Sigmoid colon (tissue), 7 donors: ENCODE data around the gene NPAS2. TPM values are rescaled to one million over a fixed set of nuclear protein-coding genes. Genes with fewer than 3 reads are reported as not detected.

Source experiments
- DNase-seq: peaks from one replicate; pipeline ENCODE4 v3.0.0-alpha.2; 2019
- H3K27ac ChIP-seq, 4 donors: fragments of 200-600 bp; sonication (generic); one replicate each; pipeline ENCODE4 v1.5.1; 2016 to 2019; ENCODE audit warnings: mild to moderate bottlenecking in 1 of 4
- H3K27me3 ChIP-seq, 3 donors: fragments of 200-600 bp; sonication (generic); one replicate each; pipeline ENCODE4 v1.5.1; 2019; ENCODE audit warnings: mild to moderate bottlenecking in 1 of 3
- H3K36me3 ChIP-seq, 4 donors: fragments of 200-600 bp; sonication (generic); one replicate each; pipeline ENCODE4 v1.5.1; 2016 to 2019
- H3K4me1 ChIP-seq, 4 donors: fragments of 200-600 bp; sonication (generic); one replicate each; pipeline ENCODE4 v1.5.1; 2017 to 2019
- H3K4me3 ChIP-seq, 4 donors: fragments of 200-600 bp; sonication (generic); one replicate each; pipeline ENCODE4 v1.5.1; 2017 to 2019; ENCODE audit warnings: mild to moderate bottlenecking in 2 of 4, moderate library complexity in 1 of 4
- H3K9me3 ChIP-seq, 4 donors: fragments of 200-600 bp in 3 of 4; sonication (generic) in 3 of 4; one replicate each; pipeline versions ENCODE4 v1.5.1 to v1.6.1; 2013 to 2019
- EP300 ChIP-seq, 4 donors: sonication (generic); formaldehyde crosslinking; IDR thresholded peaks; one replicate each; pipeline ENCODE4 v1.6.1; 2017; ENCODE audit warnings: antibody characterized with exemption in 4 of 4
- POLR2A ChIP-seq, 2 donors: fragments of 450-650 bp; IDR thresholded peaks; one replicate each; pipeline ENCODE4 v1.6.1; 2016; ENCODE audit warnings: antibody characterized with exemption in 2 of 2, mild to moderate bottlenecking in 2 of 2, moderate library complexity in 2 of 2
- POLR2AphosphoS5 ChIP-seq, 4 donors: sonication (generic); formaldehyde crosslinking; IDR thresholded peaks; one replicate each; pipeline ENCODE4 v1.6.1; 2017; ENCODE audit warnings: antibody characterized with exemption in 4 of 4
- WGBS, 2 donors: extraction: QIAGEN DNeasy Blood & Tissue Kit; methylation state at CpG; one replicate each; pipeline ENCODE4 v1.1.7; 2013; 5-methylcytosine and 5-hydroxymethylcytosine counted together
- intact Hi-C: fragments of 100-400 bp; cut with DNase I; formaldehyde crosslinking; loops from one replicate; pipeline ENCODE4 v1.15.1; 2023
- polyA plus RNA-seq, 3 donors: library from polyadenylated mRNA; stranded (reverse); fragments of 200-250 nt; gene quantifications; one replicate each; pipeline ENCODE4 v1.2.3, GENCODE V29; 2013
- total RNA-seq, 4 donors: library from RNA; depleted of rRNA; stranded (reverse); fragments of >200 nt; gene quantifications; one replicate each; pipeline ENCODE4 v1.1.0, GENCODE V29; 2016
- TF ChIP-seq, protein P1 (sequence below), 4 experiments: fragments of 450-650 bp in 3 of 4; fragments of 200-600 bp in 1 of 4; IDR thresholded peaks; one replicate each; pipeline ENCODE4 v1.5.1; 2016 to 2019; ENCODE audit warnings: antibody characterized with exemption in 4 of 4, mild to moderate bottlenecking in 3 of 4, moderate library complexity in 2 of 4
- donor health status: healthy with polysubstance abuse.
- donor health status: Bipolar disorder and iron deficiency.
- donor health status: healthy.

The NPAS2 gene
- total and polyA plus RNA-seq, 7 donors: 14.2 to 53.9 (median 23.2) TPM

DNA sequence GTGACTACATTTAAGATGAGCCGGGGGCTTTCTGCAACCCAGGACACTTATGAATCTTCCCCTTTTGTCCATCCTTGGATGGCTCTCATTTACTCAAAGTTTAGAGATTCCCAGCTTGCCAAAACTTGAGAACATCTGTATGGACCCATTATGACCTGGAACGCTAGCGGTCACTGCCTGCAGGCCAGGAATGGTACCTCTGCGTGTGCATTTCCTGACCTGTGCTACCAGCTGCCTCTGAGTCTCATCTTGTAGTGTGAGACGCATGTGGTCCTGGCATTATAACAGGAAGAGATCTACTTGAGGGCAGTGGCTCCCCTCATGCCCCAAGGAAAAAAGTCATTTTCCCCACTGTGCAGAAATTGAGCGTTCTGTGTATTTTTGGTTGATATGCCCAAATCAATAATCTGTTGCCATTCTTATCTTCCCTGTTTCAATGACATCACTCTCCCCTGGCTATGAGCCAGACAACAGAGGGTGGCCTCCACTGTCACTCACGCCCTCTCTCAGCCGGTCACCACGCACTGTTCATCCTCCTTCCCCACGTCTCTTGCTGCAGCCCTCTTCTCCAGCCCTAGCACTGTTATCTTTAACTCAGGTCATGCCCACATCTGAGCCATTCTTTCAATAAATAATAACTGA is 28.5 kb upstream of the NPAS2 start:
- Histone ChIP-seq H3K27ac (no peak overlapping the region), H3K27me3 (no peaks in the 10 kb centered on the region), H3K36me3 (no peaks in the 10 kb centered on the region), H3K9me3 (no peaks in the 10 kb centered on the region), H3K4me1 (peaks cover 0 to 8% (median 5%) of the 10 kb centered on the region in 4 donors), H3K4me3 (no peak overlapping the region)
- DNase-seq: no peak
- no peak for TF ChIP-seq POLR2A (IDR thresholded peaks at IDR 0.05)
- TF ChIP-seq, protein P1, sequence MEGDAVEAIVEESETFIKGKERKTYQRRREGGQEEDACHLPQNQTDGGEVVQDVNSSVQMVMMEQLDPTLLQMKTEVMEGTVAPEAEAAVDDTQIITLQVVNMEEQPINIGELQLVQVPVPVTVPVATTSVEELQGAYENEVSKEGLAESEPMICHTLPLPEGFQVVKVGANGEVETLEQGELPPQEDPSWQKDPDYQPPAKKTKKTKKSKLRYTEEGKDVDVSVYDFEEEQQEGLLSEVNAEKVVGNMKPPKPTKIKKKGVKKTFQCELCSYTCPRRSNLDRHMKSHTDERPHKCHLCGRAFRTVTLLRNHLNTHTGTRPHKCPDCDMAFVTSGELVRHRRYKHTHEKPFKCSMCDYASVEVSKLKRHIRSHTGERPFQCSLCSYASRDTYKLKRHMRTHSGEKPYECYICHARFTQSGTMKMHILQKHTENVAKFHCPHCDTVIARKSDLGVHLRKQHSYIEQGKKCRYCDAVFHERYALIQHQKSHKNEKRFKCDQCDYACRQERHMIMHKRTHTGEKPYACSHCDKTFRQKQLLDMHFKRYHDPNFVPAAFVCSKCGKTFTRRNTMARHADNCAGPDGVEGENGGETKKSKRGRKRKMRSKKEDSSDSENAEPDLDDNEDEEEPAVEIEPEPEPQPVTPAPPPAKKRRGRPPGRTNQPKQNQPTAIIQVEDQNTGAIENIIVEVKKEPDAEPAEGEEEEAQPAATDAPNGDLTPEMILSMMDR (IDR thresholded peaks at IDR 0.05): no peak
- TF ChIP-seq POLR2AphosphoS5 (IDR thresholded peaks at IDR 0.05): no peak
- TF ChIP-seq EP300 (IDR thresholded peaks at IDR 0.05): no peak
- 85 to 87% methylated on average over 10 of the region's 10 CpGs for WGBS, 2 donors
- intact Hi-C loops: no loop called here

DNA sequence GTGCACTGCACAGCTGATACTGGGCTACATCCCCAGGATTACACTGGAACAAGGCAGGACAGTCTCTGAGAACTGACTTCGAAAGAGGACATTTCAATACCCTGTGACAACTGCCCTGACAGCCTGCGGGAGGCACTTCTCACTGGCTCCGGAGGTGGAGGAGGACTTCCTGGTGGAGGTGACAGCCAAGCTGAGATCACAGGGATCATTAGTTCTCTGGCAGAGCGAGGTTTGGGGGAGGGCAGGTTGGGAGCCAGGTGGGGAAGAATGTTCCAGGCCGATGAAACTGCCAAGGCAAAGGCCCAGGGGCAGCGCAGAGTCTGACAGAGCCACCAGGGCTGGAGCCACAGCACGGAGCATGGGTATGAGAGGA is 28.0 kb upstream of the NPAS2 start:
- H3K9me3 ChIP-seq: no peaks in the 10 kb centered on the region
- H3K27ac ChIP-seq: no peak overlapping the region
- TF ChIP-seq EP300 (IDR thresholded peaks at IDR 0.05) (no peak), POLR2AphosphoS5 (IDR thresholded peaks at IDR 0.05) (no peak), POLR2A (IDR thresholded peaks at IDR 0.05) (no peak)
- TF ChIP-seq, protein P1 (IDR thresholded peaks at IDR 0.05): no peak
- DNase-seq: no peak
- 88 to 91% methylated on average over 7 of the region's 7 CpGs for WGBS, 2 donors
- peaks cover 0 to 3% (median under 1%) of the 10 kb centered on the region in 4 donors for H3K4me1 ChIP-seq
- no peaks in the 10 kb centered on the region for H3K27me3 ChIP-seq
- no peak overlapping the region for H3K4me3 ChIP-seq
- no peaks in the 10 kb centered on the region for H3K36me3 ChIP-seq
- intact Hi-C loops: no loop called here

DNA sequence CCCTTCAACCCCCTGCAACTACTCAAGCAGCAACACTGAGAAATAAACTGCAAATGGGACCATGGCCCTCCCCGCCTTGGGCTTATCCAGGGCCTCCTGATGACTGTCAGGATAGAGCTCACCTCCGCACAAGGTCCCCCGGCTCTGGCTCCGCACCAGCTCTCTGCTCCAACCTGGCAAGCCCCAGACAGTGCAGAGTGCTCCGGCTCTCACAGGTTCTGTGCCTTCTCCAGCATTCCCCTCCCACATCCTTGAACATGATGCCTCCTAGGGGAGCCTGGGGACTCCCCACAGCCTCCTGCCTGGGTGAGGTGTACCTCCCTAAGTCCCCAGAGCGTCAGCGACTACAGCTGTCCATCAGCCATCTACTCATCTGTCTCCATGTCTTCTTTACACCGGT is 26.7 kb upstream of the NPAS2 start:
- TF ChIP-seq POLR2AphosphoS5 (IDR thresholded peaks at IDR 0.05) (no peak), EP300 (IDR thresholded peaks at IDR 0.05) (no peak), POLR2A (IDR thresholded peaks at IDR 0.05) (no peak)
- TF ChIP-seq, protein P1 (IDR thresholded peaks at IDR 0.05): no peak
- WGBS, 2 donors: 91 to 95% methylated on average over 8 of the region's 8 CpGs
- Histone ChIP-seq H3K27ac (no peak overlapping the region), H3K4me1 (no peaks in the 10 kb centered on the region), H3K4me3 (no peak overlapping the region), H3K36me3 (no peaks in the 10 kb centered on the region), H3K9me3 (no peaks in the 10 kb centered on the region), H3K27me3 (no peaks in the 10 kb centered on the region)
- no peak for DNase-seq
- intact Hi-C loops: no loop called here

DNA sequence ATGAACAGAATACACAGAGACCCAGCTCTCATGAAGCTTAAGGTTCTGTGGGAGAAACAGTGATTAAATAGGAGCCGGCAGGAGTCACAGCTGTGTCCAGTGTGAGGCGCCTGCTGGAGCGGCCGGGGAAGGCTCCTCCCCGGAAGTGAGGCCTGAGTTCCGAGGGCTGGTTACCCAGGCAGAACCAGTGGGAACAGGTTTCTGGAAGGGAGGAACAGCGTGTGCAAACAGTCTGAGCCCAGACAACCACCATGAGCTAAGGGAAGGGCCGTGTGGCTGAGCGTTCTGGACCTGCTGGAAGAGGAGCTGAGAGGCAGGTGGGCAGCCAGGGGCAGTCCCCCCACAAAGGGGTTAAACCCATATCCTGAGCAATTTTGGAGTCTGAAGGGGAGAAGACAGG is 26.0 kb upstream of the NPAS2 start:
- H3K4me3 ChIP-seq: no peak overlapping the region
- no peaks in the 10 kb centered on the region for H3K36me3 ChIP-seq
- no peak for DNase-seq
- H3K27me3 ChIP-seq: no peaks in the 10 kb centered on the region
- no peak for TF ChIP-seq POLR2AphosphoS5 (IDR thresholded peaks at IDR 0.05)
- TF ChIP-seq POLR2A (IDR thresholded peaks at IDR 0.05): no peak
- TF ChIP-seq, protein P1 (IDR thresholded peaks at IDR 0.05): no peak
- TF ChIP-seq EP300 (IDR thresholded peaks at IDR 0.05): no peak
- 79 to 83% methylated on average over 9 of the region's 9 CpGs for WGBS, 2 donors
- no peaks in the 10 kb centered on the region for H3K9me3 ChIP-seq
- H3K4me1 ChIP-seq: no peaks in the 10 kb centered on the region
- H3K27ac ChIP-seq: no peak overlapping the region
- intact Hi-C loops: no loop called here
